Astrocyte (in vitro differentiated cells and primary cell): ENCODE measurements around the gene INPP5J.

Experiments
- EZH2 ChIP-seq: IDR thresholded peaks from 2 replicates; pipeline ENCODE4 v1.6.1; 2012; ENCODE audit warnings: mild to moderate bottlenecking, low read length, inconsistent platforms; ENCODE audit not compliant: insufficient read depth
- TF ChIP-seq, protein P1 (sequence below): IDR thresholded peaks from 2 replicates; pipeline ENCODE4 v1.5.1; 2011; ENCODE audit warnings: low read depth, mild to moderate bottlenecking, inconsistent platforms, low read length, moderate library complexity; ENCODE audit not compliant: insufficient read depth

DNA sequence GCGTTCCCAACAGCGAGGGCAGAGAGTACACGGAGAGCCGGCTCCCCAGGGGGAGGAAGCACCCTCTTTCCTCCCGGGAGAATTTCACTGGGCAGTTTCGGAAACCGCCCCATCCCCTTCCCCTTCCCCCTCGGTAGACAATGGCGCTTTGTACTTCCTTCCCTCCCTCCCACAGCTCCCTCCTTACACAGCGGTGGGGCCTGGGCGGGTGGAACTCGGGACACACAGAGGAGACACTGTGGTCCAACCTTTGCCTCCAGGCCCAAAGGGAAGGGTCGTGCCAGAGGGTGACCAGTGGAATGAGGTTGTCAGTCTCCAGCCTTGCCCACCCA, 37.3 kb upstream of the INPP5J start:
- TF ChIP-seq, protein P1, sequence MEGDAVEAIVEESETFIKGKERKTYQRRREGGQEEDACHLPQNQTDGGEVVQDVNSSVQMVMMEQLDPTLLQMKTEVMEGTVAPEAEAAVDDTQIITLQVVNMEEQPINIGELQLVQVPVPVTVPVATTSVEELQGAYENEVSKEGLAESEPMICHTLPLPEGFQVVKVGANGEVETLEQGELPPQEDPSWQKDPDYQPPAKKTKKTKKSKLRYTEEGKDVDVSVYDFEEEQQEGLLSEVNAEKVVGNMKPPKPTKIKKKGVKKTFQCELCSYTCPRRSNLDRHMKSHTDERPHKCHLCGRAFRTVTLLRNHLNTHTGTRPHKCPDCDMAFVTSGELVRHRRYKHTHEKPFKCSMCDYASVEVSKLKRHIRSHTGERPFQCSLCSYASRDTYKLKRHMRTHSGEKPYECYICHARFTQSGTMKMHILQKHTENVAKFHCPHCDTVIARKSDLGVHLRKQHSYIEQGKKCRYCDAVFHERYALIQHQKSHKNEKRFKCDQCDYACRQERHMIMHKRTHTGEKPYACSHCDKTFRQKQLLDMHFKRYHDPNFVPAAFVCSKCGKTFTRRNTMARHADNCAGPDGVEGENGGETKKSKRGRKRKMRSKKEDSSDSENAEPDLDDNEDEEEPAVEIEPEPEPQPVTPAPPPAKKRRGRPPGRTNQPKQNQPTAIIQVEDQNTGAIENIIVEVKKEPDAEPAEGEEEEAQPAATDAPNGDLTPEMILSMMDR: no peak
- no peak for TF ChIP-seq EZH2
